ENCODE measurements around the gene NIPSNAP3A.

The NIPSNAP3A gene

GRCh38 chr9:104747245-104747564 is 278 bp upstream of the NIPSNAP3A start:
- TF ChIP-seq CTCF (IDR thresholded peaks at IDR 0.05; ENCODE audit: low read depth, low read length): no peak
- 0 out of 2 replicates have a peak, but pooled peaks have one; percentile 17 for TF ChIP-seq MYC (IDR thresholded peaks at IDR 0.05; ENCODE audit: low read depth, low read length)
- TF ChIP-seq POLR2A (IDR thresholded peaks at IDR 0.05; ENCODE audit: extremely low read depth, insufficient read length): no peak
- peak; percentile 27; the same call in 1 of the 2 replicates for TF ChIP-seq MAX (IDR thresholded peaks at IDR 0.05; ENCODE audit: low read depth, low read length)
- no peak for DNase-seq (ENCODE audit: low read depth)
- peak overlapping the region; percentile 87 for H3K4me3 ChIP-seq (ENCODE audit: low read depth, low read length)

- peak overlapping the region; percentile 87 for H3K4me3 ChIP-seq (ENCODE audit: low read depth, low read length)
- peak; percentile 20 for DNase-seq (ENCODE audit: low read depth)
- TF ChIP-seq CTCF (IDR thresholded peaks at IDR 0.05; ENCODE audit: low read depth, low read length) (no peak), MYC (IDR thresholded peaks at IDR 0.05; ENCODE audit: low read depth, low read length) (no peak), MAX (IDR thresholded peaks at IDR 0.05; ENCODE audit: low read depth, low read length) (no peak), POLR2A (IDR thresholded peaks at IDR 0.05; ENCODE audit: extremely low read depth, insufficient read length) (no peak)
Measured at GRCh38 chr9:104748359-104749031, 1.0 kb downstream of the NIPSNAP3A start.

GRCh38 chr9:104750185-104750767 is 2.8 kb downstream of the NIPSNAP3A start:
- H3K4me3 ChIP-seq (ENCODE audit: low read depth, low read length): no peak overlapping the region
- peak; percentile 18 for DNase-seq (ENCODE audit: low read depth)
- TF ChIP-seq CTCF (IDR thresholded peaks at IDR 0.05; ENCODE audit: low read depth, low read length) (no peak), POLR2A (IDR thresholded peaks at IDR 0.05; ENCODE audit: extremely low read depth, insufficient read length) (no peak), MYC (IDR thresholded peaks at IDR 0.05; ENCODE audit: low read depth, low read length) (no peak), MAX (IDR thresholded peaks at IDR 0.05; ENCODE audit: low read depth, low read length) (no peak)

- TF ChIP-seq CTCF (IDR thresholded peaks at IDR 0.05; ENCODE audit: low read depth, low read length) (no peak), MAX (IDR thresholded peaks at IDR 0.05; ENCODE audit: low read depth, low read length) (no peak), MYC (IDR thresholded peaks at IDR 0.05; ENCODE audit: low read depth, low read length) (no peak), POLR2A (IDR thresholded peaks at IDR 0.05; ENCODE audit: extremely low read depth, insufficient read length) (no peak)
- H3K4me3 ChIP-seq (ENCODE audit: low read depth, low read length): no peak overlapping the region
- DNase-seq (ENCODE audit: low read depth): peak; percentile 34
Measured at GRCh38 chr9:104758974-104759373, 11.5 kb downstream of the NIPSNAP3A start.

- TF ChIP-seq MAX (IDR thresholded peaks at IDR 0.05; ENCODE audit: low read depth, low read length) (no peak), POLR2A (IDR thresholded peaks at IDR 0.05; ENCODE audit: extremely low read depth, insufficient read length) (no peak), MYC (IDR thresholded peaks at IDR 0.05; ENCODE audit: low read depth, low read length) (no peak), CTCF (IDR thresholded peaks at IDR 0.05; ENCODE audit: low read depth, low read length) (no peak)
- H3K4me3 ChIP-seq (ENCODE audit: low read depth, low read length): no peak overlapping the region
- no peak for DNase-seq (ENCODE audit: low read depth)
Measured at GRCh38 chr9:104765138-104765537, 17.7 kb downstream of the NIPSNAP3A start.
